Measurements from ENCODE around the gene SMYD3. TPM values are rescaled to one million over a fixed set of nuclear protein-coding genes. Genes with fewer than 3 reads are reported as not detected.

SMYD3 gene
- total RNA-seq, 4 donors from 2014 or later, result 12.0 to 15.0 (median 13.2) TPM

DNA sequence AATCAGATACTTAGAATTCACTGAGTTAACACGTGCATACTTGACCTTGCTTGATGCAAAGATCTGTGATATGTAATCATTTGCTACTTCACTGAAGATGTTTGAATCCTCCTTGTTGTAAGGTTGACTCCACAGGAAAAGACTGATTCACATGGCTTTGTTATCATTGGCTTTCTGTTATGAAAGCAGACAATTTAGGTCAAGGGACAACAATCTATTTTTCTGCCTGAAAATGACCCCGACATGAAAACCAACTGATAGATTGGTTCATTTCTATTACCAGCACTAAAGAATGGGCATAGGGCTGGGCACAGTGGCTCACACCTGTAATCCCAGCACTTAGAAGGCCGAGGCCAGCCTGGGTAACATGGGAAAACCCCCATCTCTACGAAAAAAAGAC lies 546.9 kb downstream of the SMYD3 start:
- WGBS, result 75% methylated on average over 4 of the region's 4 CpGs
- Histone ChIP-seq H3K27me3 (no peaks in the 10 kb centered on the region), H3K4me3 (no peak overlapping the region), H3K36me3 (no peaks in the 10 kb centered on the region), H3K9me3 (no peaks in the 10 kb centered on the region), H3K27ac (replicated peaks in 1 of 4) (no peak overlapping the region), H3K4me1 (peaks cover 0 to 5% (median 0%) of the 10 kb centered on the region in 4 donors)
- TF ChIP-seq POLR2A (IDR thresholded peaks at IDR 0.05; ENCODE audit: low read depth) (no peak), POLR2AphosphoS5 (IDR thresholded peaks at IDR 0.05) (no peak), EP300 (IDR thresholded peaks at IDR 0.05) (no peak)
- TF ChIP-seq, protein P1, sequence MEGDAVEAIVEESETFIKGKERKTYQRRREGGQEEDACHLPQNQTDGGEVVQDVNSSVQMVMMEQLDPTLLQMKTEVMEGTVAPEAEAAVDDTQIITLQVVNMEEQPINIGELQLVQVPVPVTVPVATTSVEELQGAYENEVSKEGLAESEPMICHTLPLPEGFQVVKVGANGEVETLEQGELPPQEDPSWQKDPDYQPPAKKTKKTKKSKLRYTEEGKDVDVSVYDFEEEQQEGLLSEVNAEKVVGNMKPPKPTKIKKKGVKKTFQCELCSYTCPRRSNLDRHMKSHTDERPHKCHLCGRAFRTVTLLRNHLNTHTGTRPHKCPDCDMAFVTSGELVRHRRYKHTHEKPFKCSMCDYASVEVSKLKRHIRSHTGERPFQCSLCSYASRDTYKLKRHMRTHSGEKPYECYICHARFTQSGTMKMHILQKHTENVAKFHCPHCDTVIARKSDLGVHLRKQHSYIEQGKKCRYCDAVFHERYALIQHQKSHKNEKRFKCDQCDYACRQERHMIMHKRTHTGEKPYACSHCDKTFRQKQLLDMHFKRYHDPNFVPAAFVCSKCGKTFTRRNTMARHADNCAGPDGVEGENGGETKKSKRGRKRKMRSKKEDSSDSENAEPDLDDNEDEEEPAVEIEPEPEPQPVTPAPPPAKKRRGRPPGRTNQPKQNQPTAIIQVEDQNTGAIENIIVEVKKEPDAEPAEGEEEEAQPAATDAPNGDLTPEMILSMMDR (IDR thresholded peaks at IDR 0.05), result no peak
- intact Hi-C loops (cut with DNase I), result no loop called here
- DNase-seq (ENCODE audit: extremely low spot score), result no peak

DNA sequence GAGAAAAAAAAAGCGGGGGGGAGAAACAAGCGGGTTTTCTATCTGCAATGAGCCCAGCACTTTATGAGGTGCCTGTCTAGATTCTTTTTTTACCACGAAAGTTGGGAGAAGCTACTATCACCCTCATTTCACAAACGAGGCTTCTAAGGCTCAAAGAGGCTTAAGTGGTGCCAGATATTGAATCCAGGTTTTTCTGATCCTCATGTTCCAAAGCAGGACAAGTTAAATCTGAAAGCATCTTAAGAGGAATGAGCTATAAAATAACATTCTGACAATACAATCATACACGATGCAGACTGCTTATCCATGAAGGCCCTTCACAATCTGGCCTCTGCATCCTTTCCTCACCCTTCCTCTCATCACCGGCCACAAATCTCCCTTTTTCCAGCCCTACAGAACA lies 549.1 kb downstream of the SMYD3 start:
- Histone ChIP-seq H3K36me3 (no peaks in the 10 kb centered on the region), H3K27ac (replicated peaks in 1 of 4) (no peak overlapping the region), H3K9me3 (no peaks in the 10 kb centered on the region), H3K27me3 (no peaks in the 10 kb centered on the region), H3K4me3 (no peak overlapping the region), H3K4me1 (peaks cover 0 to 19% (median 13%) of the 10 kb centered on the region in 4 donors)
- 59% methylated on average over 6 of the region's 6 CpGs for WGBS
- TF ChIP-seq, protein P1 (IDR thresholded peaks at IDR 0.05), result no peak
- TF ChIP-seq EP300 (IDR thresholded peaks at IDR 0.05) (no peak), POLR2AphosphoS5 (IDR thresholded peaks at IDR 0.05) (no peak), POLR2A (IDR thresholded peaks at IDR 0.05; ENCODE audit: low read depth) (no peak)
- no peak for DNase-seq (ENCODE audit: extremely low spot score)
- intact Hi-C loops (cut with DNase I), result no loop called here

DNA sequence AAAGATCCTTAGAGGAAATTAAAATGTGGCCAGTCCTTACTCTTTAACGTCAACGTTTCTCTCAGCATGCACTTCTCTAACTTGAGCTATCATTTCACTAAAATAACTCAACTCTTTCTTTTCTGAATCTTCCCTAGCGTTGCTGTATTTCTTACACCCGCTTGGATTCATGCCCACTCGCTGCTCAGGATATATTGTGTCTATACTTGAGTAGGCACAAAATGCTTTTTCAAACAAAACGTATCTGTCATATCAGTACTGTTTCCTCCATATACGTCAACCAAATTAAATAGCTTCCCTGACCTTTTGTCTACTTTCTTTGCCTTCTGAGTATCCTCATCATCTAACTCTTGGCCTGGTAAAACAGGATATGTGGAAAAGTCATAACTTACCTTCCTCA lies 549.7 kb downstream of the SMYD3 start:
- TF ChIP-seq POLR2AphosphoS5 (IDR thresholded peaks at IDR 0.05) (no peak), POLR2A (IDR thresholded peaks at IDR 0.05; ENCODE audit: low read depth) (no peak), EP300 (IDR thresholded peaks at IDR 0.05) (no peak)
- no peaks in the 10 kb centered on the region for H3K36me3 ChIP-seq
- DNase-seq (ENCODE audit: extremely low spot score), result no peak
- no peaks in the 10 kb centered on the region for H3K9me3 ChIP-seq
- no peak overlapping the region for H3K27ac ChIP-seq (replicated peaks in 1 of 4)
- WGBS, result 64% methylated on average over 7 of the region's 7 CpGs
- peaks cover 0 to 24% (median 17%) of the 10 kb centered on the region in 4 donors for H3K4me1 ChIP-seq
- no peak overlapping the region for H3K4me3 ChIP-seq
- intact Hi-C loops (cut with DNase I), result no loop called here
- no peaks in the 10 kb centered on the region for H3K27me3 ChIP-seq

DNA sequence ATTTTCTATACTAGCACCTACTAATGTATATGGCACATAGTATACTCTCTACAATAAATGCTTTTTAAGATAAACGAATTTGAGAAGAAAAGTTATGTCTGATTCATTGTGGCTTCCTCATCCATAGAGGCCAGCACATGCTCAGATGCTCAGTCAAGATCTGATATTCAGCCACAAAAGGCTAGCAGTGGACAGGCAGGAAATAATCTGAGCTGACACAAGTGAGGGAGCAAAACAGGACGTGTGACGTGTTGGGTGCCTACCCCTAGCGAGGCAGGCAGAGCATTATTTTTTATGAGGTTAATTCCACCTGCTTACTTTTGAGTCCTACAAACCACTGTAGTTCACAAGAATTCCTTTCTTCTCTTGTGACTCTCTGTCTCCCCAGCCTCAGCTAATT lies 550.9 kb downstream of the SMYD3 start:
- TF ChIP-seq, protein P1 (IDR thresholded peaks at IDR 0.05), result no peak
- no peak for TF ChIP-seq EP300 (IDR thresholded peaks at IDR 0.05)
- no peak for TF ChIP-seq POLR2AphosphoS5 (IDR thresholded peaks at IDR 0.05)
- TF ChIP-seq POLR2A (IDR thresholded peaks at IDR 0.05; ENCODE audit: low read depth), result no peak
- no peak for DNase-seq (ENCODE audit: extremely low spot score)
- 75% methylated on average over 4 of the region's 4 CpGs for WGBS
- intact Hi-C loops (cut with DNase I), result no loop called here
- H3K36me3 ChIP-seq, result no peaks in the 10 kb centered on the region
- peaks cover 0 to 18% (median 17%) of the 10 kb centered on the region in 4 donors for H3K4me1 ChIP-seq
- no peaks in the 10 kb centered on the region for H3K27me3 ChIP-seq
- no peak overlapping the region for H3K4me3 ChIP-seq
- no peak overlapping the region for H3K27ac ChIP-seq (replicated peaks in 1 of 4)
- H3K9me3 ChIP-seq, result no peaks in the 10 kb centered on the region

GRCh38 chr1:245953876-245954660 lies 553.0 kb downstream of the SMYD3 start:
- H3K4me1 ChIP-seq, result peaks cover 0 to 18% (median 17%) of the 10 kb centered on the region in 4 donors
- H3K4me3 ChIP-seq, result peak overlapping the region; percentile 37 to 53 (median 44)
- H3K27ac ChIP-seq (replicated peaks in 1 of 4), result peak overlapping the region; percentile 45 to 70 (median 64)
- 35% methylated on average over 8 of the region's 8 CpGs for WGBS
- intact Hi-C loops (cut with DNase I), result no loop called here
- H3K27me3 ChIP-seq, result no peaks in the 10 kb centered on the region
- no peak for DNase-seq (ENCODE audit: extremely low spot score)
- TF ChIP-seq POLR2AphosphoS5 (IDR thresholded peaks at IDR 0.05), result no peak
- TF ChIP-seq POLR2A (IDR thresholded peaks at IDR 0.05; ENCODE audit: low read depth), result no peak
- TF ChIP-seq, protein P1 (IDR thresholded peaks at IDR 0.05), result no peak
- TF ChIP-seq EP300 (IDR thresholded peaks at IDR 0.05), result no peak
- no peaks in the 10 kb centered on the region for H3K36me3 ChIP-seq
- no peaks in the 10 kb centered on the region for H3K9me3 ChIP-seq
